Fibroblast of lung (primary cell): ENCODE data around the gene CHCHD6. TPM values are rescaled to one million over a fixed set of nuclear protein-coding genes. Genes with fewer than 3 reads are reported as not detected.

Experiments
- DNase-seq, 2 donors: peaks; one replicate each; pipeline versions ENCODE4 v3.0.0 to v3.0.0-alpha.2; 2010; ENCODE audit warnings: low read depth in 2 of 2
- H2AFZ ChIP-seq: 2 replicates; pipeline ENCODE4 v1.5.1; 2012; ENCODE audit warnings: low read length, control low read depth, inconsistent platforms
- H3K27ac ChIP-seq: 2 replicates; pipeline ENCODE4 v1.5.1; 2011; ENCODE audit warnings: low read length, control low read depth; ENCODE audit not compliant: insufficient read depth
- H3K27me3 ChIP-seq: 2 replicates; pipeline ENCODE4 v1.5.1; 2011; ENCODE audit warnings: mild to moderate bottlenecking, low read length; ENCODE audit not compliant: control insufficient read depth, insufficient read depth
- H3K36me3 ChIP-seq: 2 replicates; pipeline ENCODE4 v1.5.1; 2011; ENCODE audit warnings: low read length; ENCODE audit not compliant: control insufficient read depth, insufficient read depth
- H3K4me1 ChIP-seq: 2 replicates; pipeline ENCODE4 v1.5.1; 2011; ENCODE audit warnings: low read length; ENCODE audit not compliant: control insufficient read depth, insufficient read depth; ENCODE audit errors: extremely low read depth
- H3K4me2 ChIP-seq: 2 replicates; pipeline ENCODE4 v1.5.1; 2011; ENCODE audit warnings: low read length, control low read depth; ENCODE audit not compliant: insufficient read depth; ENCODE audit errors: extremely low read depth
- H3K4me3 ChIP-seq, 4 experiments: fragments of 200-600 bp in 1 of 4; sonication (generic) in 1 of 4; replicated peaks in 1 of 4; 2 replicates each; pipeline ENCODE4 v1.5.1; 2011 to 2016; ENCODE audit warnings: low read length in 4 of 4, low read depth in 3 of 4, mild to moderate bottlenecking in 3 of 4, control low read depth in 2 of 4, inconsistent platforms in 1 of 4, mixed read lengths in 1 of 4; ENCODE audit not compliant: insufficient read depth in 1 of 4; ENCODE audit errors: control extremely low read depth in 1 of 4
- H3K79me2 ChIP-seq: 2 replicates; pipeline ENCODE4 v1.5.1; 2012; ENCODE audit warnings: mild to moderate bottlenecking, low read length, inconsistent platforms; ENCODE audit not compliant: control insufficient read depth, insufficient read depth
- H3K9ac ChIP-seq: 2 replicates; pipeline ENCODE4 v1.5.1; 2011; ENCODE audit warnings: mild to moderate bottlenecking, low read length, control low read depth; ENCODE audit not compliant: insufficient read depth
- H3K9me3 ChIP-seq: 2 replicates; pipeline ENCODE4 v1.5.1; 2012; ENCODE audit warnings: low read depth, low read length; ENCODE audit not compliant: control insufficient read depth, insufficient read depth
- H4K20me1 ChIP-seq: 2 replicates; pipeline ENCODE4 v1.5.1; 2011; ENCODE audit warnings: low read length; ENCODE audit not compliant: control insufficient read depth, insufficient read depth; ENCODE audit errors: extremely low read depth
- EZH2 ChIP-seq: IDR thresholded peaks from 2 replicates; pipeline ENCODE4 v1.5.1; 2012; ENCODE audit warnings: low read length, control low read depth, mild to moderate bottlenecking; ENCODE audit errors: missing control alignments
- polyA plus RNA-seq, 2 donors: library from polyadenylated mRNA; depleted of rRNA in 1 of 2; stranded (reverse) in 1 of 2; unstranded in 1 of 2; fragments of >200 nt; gene quantifications; 2 replicates each; pipeline ENCODE4 v1.2.1, GENCODE V29; 2011 to 2012; ENCODE audit warnings: missing spikeins in 1 of 2
- total RNA-seq: library from RNA; depleted of rRNA; stranded (reverse); fragments of >200 nt; gene quantifications from 2 replicates; pipeline ENCODE4 v1.2.1, GENCODE V29; 2014
- TF ChIP-seq, protein P1 (sequence below), 2 donors: IDR thresholded peaks in 1 of 2; conservative IDR thresholded peaks in 1 of 2; 1 replicate in 1 of 2; 2 replicates in 1 of 2; pipeline ENCODE4 v1.5.1; 2011 to 2012; ENCODE audit warnings: low read length in 2 of 2, control low read depth in 1 of 2, inconsistent platforms in 1 of 2, low read depth in 1 of 2, mild to moderate bottlenecking in 1 of 2

The CHCHD6 gene
- total and polyA plus RNA-seq, 2 donors (not counting 1 experiment from before 2014, with no cell fraction given) = 9.5 to 11.1 TPM

DNA sequence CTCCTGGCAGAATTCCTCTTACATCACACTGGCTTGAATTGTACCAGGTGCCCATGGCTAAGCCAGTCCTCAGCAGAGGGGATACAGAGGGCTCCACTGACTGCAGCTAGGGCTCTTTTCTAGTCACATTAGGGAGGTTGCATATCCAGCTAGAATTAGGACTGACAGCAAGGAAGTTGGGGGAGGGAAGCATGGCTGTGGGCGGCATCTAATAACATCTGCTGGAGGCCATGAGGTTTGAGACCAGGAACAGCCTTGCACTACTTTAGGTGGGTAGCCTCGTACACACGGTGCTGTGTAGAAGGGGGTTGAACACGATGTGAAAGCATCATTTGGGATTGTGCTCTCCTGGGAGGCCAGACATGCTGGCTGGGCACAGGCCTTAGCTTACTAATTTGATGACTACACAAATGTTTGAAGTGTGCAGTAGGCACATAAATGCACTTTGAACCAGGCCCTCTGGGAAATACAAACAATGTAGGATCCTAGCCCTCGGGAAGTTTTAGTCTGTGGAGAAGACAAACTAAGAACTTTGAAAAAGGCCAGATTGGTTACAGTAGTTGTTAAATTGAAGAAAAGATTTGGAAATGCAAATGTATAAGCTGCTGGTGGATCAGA lies 30.2 kb downstream of the CHCHD6 start:
- Histone ChIP-seq H3K36me3 (no peaks in the 10 kb centered on the region), H3K4me3 (no peak overlapping the region), H3K27ac (no peak overlapping the region), H3K27me3 (no peaks in the 10 kb centered on the region), H3K4me1 (no peaks in the 10 kb centered on the region), H2AFZ (no peak overlapping the region), H3K9me3 (no peaks in the 10 kb centered on the region), H3K79me2 (no peaks in the 10 kb centered on the region), H3K9ac (no peak overlapping the region), H3K4me2 (no peak overlapping the region), H4K20me1 (no peaks in the 10 kb centered on the region)
- TF ChIP-seq, protein P1, sequence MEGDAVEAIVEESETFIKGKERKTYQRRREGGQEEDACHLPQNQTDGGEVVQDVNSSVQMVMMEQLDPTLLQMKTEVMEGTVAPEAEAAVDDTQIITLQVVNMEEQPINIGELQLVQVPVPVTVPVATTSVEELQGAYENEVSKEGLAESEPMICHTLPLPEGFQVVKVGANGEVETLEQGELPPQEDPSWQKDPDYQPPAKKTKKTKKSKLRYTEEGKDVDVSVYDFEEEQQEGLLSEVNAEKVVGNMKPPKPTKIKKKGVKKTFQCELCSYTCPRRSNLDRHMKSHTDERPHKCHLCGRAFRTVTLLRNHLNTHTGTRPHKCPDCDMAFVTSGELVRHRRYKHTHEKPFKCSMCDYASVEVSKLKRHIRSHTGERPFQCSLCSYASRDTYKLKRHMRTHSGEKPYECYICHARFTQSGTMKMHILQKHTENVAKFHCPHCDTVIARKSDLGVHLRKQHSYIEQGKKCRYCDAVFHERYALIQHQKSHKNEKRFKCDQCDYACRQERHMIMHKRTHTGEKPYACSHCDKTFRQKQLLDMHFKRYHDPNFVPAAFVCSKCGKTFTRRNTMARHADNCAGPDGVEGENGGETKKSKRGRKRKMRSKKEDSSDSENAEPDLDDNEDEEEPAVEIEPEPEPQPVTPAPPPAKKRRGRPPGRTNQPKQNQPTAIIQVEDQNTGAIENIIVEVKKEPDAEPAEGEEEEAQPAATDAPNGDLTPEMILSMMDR (conservative IDR thresholded peaks at IDR 0.05 in 1 of 2, IDR thresholded peaks at IDR 0.05 in 1 of 2; ENCODE audit: low read depth in 1 of 2, low read length in 2 of 2) = no peak
- no peak for TF ChIP-seq EZH2
- DNase-seq = no peak

DNA sequence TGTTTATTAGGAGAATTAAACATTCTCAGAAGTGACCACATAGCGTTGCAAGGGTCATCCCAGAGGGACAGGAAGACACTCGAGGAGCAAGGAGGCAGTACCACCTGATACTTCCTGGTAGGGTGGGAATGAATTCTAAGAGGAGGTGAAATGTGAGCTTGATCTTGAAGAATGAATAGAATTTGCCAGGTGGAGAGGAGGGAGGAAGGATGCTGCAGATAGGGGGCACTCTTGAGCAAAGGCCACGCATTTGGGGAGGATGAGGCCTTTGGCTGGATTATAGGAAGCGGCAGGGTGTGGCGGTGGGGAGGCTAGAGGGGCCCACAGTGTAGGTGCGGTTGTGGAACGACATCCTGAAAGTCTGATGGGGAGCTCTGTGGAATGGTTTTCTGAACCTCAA lies 33.5 kb downstream of the CHCHD6 start:
- Histone ChIP-seq H3K4me1 (no peaks in the 10 kb centered on the region), H2AFZ (no peak overlapping the region), H3K9me3 (no peaks in the 10 kb centered on the region), H3K27me3 (no peaks in the 10 kb centered on the region), H3K4me3 (no peak overlapping the region), H4K20me1 (no peaks in the 10 kb centered on the region), H3K4me2 (no peak overlapping the region), H3K79me2 (no peaks in the 10 kb centered on the region), H3K9ac (no peak overlapping the region), H3K27ac (no peak overlapping the region), H3K36me3 (no peaks in the 10 kb centered on the region)
- DNase-seq = no peak
- TF ChIP-seq EZH2 = no peak
- TF ChIP-seq, protein P1 (conservative IDR thresholded peaks at IDR 0.05 in 1 of 2, IDR thresholded peaks at IDR 0.05 in 1 of 2; ENCODE audit: low read depth in 1 of 2, low read length in 2 of 2) = peak in 1 of 2 donors; percentile 16

DNA sequence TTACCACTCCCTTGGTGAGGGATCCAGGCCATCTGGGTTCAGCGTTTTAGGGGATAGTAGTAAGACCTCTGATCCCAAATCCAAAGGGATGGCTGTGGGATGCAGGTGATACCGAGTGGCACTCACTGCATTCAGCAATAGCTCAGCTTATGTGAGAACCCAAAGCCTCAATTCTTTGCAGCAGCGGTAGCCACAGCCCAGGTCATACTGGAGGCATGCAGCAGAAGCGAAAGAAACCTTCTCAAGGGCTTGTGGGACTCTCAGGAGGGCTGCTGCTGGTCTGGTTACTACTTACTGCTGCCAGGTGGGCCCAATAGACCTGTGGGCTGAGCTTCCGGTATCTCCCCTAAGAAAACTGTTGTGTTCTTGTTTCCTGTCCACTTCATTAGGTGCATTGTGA lies 38.0 kb downstream of the CHCHD6 start:
- Histone ChIP-seq H3K4me1 (no peaks in the 10 kb centered on the region), H3K9me3 (no peaks in the 10 kb centered on the region), H3K4me3 (no peak overlapping the region), H4K20me1 (no peaks in the 10 kb centered on the region), H3K27me3 (no peaks in the 10 kb centered on the region), H2AFZ (no peak overlapping the region), H3K4me2 (no peak overlapping the region), H3K9ac (no peak overlapping the region), H3K79me2 (no peaks in the 10 kb centered on the region), H3K36me3 (no peaks in the 10 kb centered on the region), H3K27ac (no peak overlapping the region)
- TF ChIP-seq EZH2 = no peak
- TF ChIP-seq, protein P1 (conservative IDR thresholded peaks at IDR 0.05 in 1 of 2, IDR thresholded peaks at IDR 0.05 in 1 of 2; ENCODE audit: low read depth in 1 of 2, low read length in 2 of 2) = no peak
- no peak for DNase-seq
